Peyer's patch (tissue), 4 donors: ENCODE data around the gene ALDH3B1.

Source experiments
- CTCF ChIP-seq, 6 experiments: fragments of 450-650 bp in 4 of 6; fragments of 200-600 bp in 2 of 6; sonication (generic) in 1 of 6; IDR thresholded peaks; one replicate each; pipeline ENCODE4 v1.5.1; 2017 to 2019; ENCODE audit warnings: antibody characterized with exemption in 6 of 6, mild to moderate bottlenecking in 3 of 6, moderate library complexity in 1 of 6
- POLR2A ChIP-seq, 2 donors: fragments of 450-650 bp; IDR thresholded peaks; one replicate each; pipeline ENCODE4 v1.5.1; 2017; ENCODE audit warnings: antibody characterized with exemption in 2 of 2, mild to moderate bottlenecking in 2 of 2, moderate library complexity in 2 of 2

DNA sequence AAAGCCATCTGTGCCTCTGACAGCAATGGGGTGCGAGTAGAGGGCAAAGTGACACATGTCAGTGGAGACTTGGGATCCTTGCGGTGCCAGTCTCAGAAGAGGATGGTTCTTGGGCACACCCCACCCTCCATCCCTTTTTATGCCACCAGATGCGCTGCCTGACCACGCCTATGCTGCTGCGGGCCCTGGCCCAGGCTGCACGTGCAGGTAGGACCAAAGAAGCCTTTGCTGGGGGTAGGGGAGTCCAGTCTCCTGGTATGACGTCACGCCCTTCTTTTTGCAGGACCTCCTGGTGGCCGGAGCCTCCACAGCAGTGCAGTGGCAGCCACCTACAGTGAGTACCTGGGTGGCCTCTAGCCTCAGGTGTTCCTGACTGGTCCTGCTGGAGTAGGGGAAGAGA is 21.9 kb downstream of the ALDH3B1 start:
- TF ChIP-seq POLR2A (IDR thresholded peaks at IDR 0.05), result no peak
- TF ChIP-seq CTCF (IDR thresholded peaks at IDR 0.05), result no peak
